ENCODE data around the gene CARD11.

CARD11 gene

DNA sequence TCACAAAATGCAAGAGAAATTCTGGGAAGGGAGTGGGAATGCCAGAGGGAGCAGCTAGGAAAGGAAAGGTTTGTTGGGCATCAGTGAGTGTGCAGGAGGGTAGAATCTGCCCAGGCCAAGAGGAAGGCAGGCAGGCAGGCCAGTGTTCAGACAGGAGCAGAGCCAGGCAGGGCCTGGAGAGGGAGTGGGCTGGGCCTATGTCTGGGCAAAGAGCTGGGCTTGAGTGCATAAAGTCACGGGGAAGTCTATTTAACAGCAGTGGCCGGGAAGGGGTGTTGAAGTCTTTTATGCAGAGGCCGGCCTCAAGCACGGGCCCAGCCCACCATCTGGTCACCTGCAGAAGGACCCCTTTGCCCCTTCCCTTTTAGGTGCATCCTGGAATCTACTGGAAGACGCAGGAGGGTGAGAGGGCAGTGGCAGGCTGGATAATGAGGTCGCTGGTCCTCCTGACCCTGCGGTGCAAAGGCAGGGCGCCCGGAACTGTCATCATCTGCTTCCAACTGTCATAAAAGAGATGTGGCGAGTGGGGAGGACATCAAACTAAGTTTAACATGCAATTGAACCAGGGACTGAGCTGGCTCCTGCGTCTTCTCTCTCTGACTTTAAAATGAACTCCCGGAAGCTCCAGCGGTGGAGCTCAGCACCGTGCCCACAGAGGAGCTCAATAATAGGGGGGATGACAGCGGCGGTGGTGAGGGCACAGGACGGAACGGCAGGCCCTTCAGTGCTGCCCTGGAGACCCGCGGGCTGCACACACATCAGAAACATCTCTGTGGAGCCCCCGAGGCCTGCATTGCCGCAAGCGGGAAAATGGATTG is 29.5 kb downstream of the CARD11 start:
- no peak for DNase-seq

DNA sequence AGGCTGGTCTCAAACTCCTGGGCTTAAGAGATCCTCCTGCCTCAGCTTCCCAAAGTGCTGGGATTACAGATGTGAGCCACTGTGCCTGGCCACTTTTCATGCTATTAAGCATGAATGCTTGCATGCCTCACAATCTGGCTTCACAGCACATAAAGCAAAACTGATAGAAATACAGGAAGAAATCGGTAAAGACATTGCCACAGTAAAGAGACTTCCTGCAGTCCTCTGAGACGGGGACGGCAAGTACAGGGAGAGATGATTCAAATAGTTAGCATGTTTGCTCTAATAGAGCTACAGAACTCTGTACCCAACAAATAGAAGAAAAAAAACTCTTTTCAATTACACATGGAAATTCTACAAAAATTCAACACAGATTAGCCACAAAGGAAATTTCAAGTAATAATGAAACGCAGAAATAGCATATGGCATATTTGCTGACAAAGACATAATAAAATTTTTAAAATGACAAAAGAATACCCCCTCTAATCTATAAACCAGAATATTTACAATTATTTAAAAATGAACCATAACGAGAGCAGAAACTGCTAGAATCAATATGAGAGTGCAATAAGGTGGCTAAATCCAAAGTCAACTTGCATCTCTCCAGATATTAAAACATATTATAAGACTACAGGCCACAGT is 32.3 kb downstream of the CARD11 start:
- DNase-seq: no peak

GRCh38 chr7:3010161-3010560 is 33.5 kb downstream of the CARD11 start:
- no peak for DNase-seq

DNA sequence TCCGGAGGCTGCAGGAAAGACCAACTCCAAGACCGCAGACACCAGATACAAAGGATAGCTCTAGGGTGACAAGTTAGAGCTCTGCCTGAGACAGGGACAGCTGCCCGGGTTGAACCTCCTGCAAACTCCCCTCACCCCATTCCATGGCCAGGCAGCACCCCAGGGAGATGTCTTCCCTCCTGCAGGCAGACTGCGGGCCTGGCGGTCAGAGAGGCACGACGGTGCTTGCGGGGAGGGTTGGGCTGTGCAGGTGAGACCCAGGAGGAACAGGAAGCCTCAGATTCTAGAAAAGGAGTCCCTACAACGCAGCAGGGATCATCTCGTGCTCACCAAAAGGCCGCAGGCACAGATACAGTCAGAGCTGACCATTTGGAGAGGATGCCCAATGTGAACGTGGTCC is 34.6 kb downstream of the CARD11 start:
- DNase-seq: no peak

DNA sequence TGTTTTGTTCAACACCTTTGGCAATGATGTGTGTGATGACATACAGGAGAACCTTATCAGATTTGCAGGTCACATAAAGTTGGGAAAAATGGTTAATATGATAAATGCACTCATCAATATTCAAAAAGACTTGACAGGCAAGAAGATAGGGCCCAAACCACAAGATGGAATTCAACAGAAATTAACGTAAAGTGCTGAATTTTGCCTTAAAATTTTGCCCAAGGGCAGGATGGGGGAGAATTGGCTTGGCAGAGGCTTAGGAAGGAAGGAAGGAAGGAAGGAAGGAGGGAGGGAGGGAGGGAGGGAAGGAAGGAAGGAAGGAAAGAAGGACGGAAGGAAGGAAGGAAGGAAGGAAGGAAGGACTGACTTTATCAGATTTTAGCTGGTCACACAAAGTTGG is 35.3 kb downstream of the CARD11 start:
- DNase-seq: no peak

DNA sequence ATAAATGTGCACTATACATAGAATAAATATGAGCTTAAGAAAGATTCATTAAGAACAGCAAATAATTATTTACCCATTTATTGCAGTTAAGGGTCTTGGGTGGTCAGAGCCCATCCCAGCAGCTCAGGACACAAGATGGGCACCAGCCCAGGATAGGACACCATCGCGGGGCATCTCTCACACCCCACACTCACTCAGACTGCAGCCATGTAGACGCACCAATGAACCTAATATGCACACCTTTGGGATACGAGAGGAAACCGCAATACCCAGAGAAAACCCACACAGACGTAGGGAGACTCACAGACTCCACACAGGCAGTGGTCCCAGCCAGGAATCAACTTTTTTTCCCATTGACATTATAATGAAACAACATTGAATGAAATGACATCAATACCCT is 36.0 kb downstream of the CARD11 start:
- DNase-seq: no peak

DNA sequence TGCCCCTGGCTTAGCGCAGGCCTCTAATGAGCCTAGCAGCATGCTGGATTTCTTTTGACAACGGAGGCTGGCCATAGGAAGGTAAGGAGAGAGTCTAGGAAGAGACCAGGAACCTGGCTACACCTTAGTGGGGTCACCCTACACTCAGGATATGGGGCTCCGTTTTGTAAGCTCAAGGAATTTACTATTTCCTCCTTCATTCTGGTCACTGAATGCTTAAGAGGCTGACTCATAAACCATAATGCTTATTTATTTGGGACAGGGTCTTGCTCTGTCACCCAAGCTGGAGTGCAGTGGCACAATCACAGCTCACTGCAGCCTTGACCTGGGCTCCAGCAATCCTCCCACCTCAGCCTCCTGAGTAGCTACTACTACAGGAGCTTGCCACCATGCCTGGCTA is 38.4 kb downstream of the CARD11 start:
- DNase-seq: no peak

DNA sequence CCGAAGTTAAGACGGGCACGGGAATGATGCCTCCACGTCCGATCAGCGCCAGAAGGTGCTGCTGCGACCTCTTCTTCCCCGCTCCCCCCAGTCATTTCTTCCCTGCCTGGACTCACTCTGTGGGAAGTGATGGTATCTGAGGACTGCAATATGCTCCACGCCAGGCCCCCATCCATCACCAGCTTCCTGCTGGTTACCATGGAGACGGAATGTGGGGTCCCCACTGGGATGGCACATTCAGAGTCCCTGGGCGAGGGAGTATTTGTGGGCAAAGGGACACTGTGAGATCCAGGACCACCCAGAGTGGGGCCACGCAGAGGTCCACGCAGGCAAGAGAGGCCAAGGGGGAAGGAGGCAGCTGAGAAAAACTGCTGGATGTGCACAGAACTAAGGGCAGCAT is 39.7 kb downstream of the CARD11 start:
- no peak for DNase-seq

GRCh38 chr7:3002631-3003030 is 41.0 kb downstream of the CARD11 start:
- no peak for DNase-seq

- DNase-seq: no peak
Measured at GRCh38 chr7:3000566-3000965, 43.1 kb downstream of the CARD11 start.

DNA sequence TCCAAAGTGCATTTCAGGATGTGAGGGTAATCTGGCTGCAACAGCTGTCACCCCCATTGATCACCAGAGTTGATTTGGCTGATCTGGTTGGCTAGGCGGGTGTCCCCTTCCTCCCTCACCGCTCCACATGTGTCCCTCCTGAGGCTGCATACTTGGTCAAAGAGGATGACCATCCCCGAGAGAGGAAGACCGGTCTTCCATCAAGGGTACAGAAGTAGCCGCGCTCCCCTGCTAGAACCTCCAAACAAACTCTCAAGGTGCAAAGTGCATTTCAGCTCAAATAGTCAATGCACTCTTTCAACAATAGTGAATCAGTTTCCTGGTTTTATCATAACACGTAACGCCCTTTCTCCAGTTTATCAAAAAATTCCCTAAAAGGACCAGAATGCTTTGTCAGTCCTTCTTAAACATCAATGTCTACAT is 44.6 kb downstream of the CARD11 start:
- DNase-seq: no peak

GRCh38 chr7:2997014-2997413 is 46.7 kb downstream of the CARD11 start:
- DNase-seq: no peak

DNA sequence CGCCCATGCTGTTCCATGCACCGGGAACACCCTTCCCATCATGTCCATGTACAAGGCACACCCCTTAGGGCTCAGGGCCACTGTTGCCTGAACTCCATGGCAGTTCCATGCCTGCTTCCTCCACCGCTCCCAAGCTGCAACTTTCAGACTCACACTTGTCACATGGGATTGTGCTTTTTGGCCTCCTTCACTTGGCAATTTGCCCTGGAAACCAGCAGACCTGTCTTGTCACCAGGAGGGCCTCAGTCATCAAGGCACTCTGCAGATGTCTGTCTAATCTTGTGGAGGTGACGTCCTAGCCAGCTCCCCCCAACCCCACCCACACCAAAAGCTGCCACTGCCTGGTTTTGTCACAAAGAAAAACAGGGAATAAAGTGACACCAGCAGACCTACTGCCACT is 47.5 kb downstream of the CARD11 start:
- DNase-seq: no peak

- no peak for DNase-seq
Measured at GRCh38 chr7:2993868-2994267, 49.8 kb downstream of the CARD11 start.

- DNase-seq: no peak
Measured at GRCh38 chr7:2993396-2993795, 50.3 kb downstream of the CARD11 start.

GRCh38 chr7:2990949-2991470 is 52.7 kb downstream of the CARD11 start:
- no peak for DNase-seq

GRCh38 chr7:2986561-2986960 is 57.1 kb downstream of the CARD11 start:
- DNase-seq: no peak

DNA sequence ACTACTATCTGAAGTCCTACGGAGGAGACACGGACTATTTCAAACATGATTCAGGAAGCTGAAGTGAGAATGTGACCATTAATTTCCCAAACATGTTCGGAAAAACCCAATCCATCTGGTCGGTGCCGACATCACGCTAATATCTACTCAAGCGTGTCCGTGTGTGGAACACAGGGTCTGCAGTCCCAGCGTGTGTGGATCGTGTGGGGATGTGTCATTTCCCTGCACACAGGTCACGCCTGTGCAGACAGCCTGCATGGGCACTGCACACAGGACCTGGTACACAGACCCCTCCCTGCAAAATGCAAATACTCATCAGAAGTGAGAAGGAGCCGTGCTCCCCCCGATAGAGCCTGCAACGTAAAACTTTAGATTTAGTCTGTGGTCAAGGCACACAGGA is 57.8 kb downstream of the CARD11 start:
- DNase-seq: no peak

DNA sequence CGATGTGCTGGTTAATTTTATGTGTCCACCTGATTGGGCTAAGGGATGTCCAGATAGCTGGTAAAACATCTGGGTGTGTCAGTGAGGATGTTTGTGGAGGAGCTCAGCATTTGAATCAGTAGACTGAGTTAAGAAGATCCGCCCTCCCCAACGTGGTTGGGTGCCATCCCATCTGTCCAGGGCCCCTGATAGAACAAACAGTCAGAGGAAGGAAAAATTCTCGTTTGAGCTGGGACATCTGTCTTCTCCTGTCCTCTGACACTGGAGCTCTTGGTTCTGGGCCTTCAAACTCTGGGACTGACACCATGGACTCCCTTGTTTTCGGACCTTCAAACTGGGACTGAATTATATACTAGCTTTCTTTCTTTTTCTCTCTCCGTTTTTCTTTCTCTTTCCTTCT is 59.6 kb downstream of the CARD11 start:
- no peak for DNase-seq

GRCh38 chr7:2983586-2983985 is 60.1 kb downstream of the CARD11 start:
- no peak for DNase-seq

GRCh38 chr7:2982831-2983230 is 60.8 kb downstream of the CARD11 start:
- no peak for DNase-seq

GRCh38 chr7:2982401-2982800 is 61.3 kb downstream of the CARD11 start:
- no peak for DNase-seq

- DNase-seq: no peak
Measured at GRCh38 chr7:2981103-2981480, 62.6 kb downstream of the CARD11 start.

- DNase-seq: no peak
Measured at GRCh38 chr7:2980401-2981102, 63.1 kb downstream of the CARD11 start.
